H1 (cell line): ENCODE measurements around the gene CEP89. TPM values are rescaled to one million over a fixed set of nuclear protein-coding genes. Genes with fewer than 3 reads are reported as not detected.

Experiments
- CTCF ChIA-PET: fragments of 300-600 bp; sonication (Branson Sonifier 250); formaldehyde crosslinking; loops from one replicate; lab custom pipeline; 2021; ENCODE audit not compliant: partially characterized antibody; lab: Charles Lee
- POLR2A ChIA-PET: fragments of 300-600 bp; sonication (Branson Sonifier 250); formaldehyde crosslinking; loops from one replicate; lab custom pipeline; 2021; ENCODE audit warnings: inconsistent platforms; ENCODE audit not compliant: partially characterized antibody; lab: Charles Lee
- DNase-seq, 2 experiments: peaks; one replicate each; pipeline versions ENCODE4 v3.0.0 to v3.0.0-alpha.2; 2010 to 2022; ENCODE audit warnings: low spot score in 2 of 2, low read depth in 1 of 2, mixed read lengths in 1 of 2
- FAIRE-seq: peaks from 2 replicates; lab custom pipeline; 2011; peaks lifted over from hg19 to GRCh38; lab: Jason Lieb, UNC
- H2AFZ ChIP-seq: 2 replicates; pipeline ENCODE4 v1.8.1; 2012; ENCODE audit warnings: low read length, inconsistent platforms
- H2AK5ac ChIP-seq: 2 replicates; pipeline ENCODE4 v1.6.1; 2013; ENCODE audit warnings: low read depth, low read length
- H2BK120ac ChIP-seq: replicated peaks from 2 replicates; pipeline ENCODE3; 2013; ENCODE audit warnings: low read depth, low read length, inconsistent platforms
- H2BK12ac ChIP-seq: 2 replicates; pipeline ENCODE4 v1.6.1; 2013; ENCODE audit warnings: low read depth, low read length
- H2BK15ac ChIP-seq: 2 replicates; pipeline ENCODE4 v1.6.1; 2013; ENCODE audit warnings: low read length
- H2BK20ac ChIP-seq: 2 replicates; pipeline ENCODE4 v1.6.1; 2013; ENCODE audit warnings: low read length
- H2BK5ac ChIP-seq: 2 replicates; pipeline ENCODE4 v1.6.1; 2013; ENCODE audit warnings: low read depth, low read length
- H3K14ac ChIP-seq: 2 replicates; pipeline ENCODE4 v1.6.1; 2013; ENCODE audit warnings: inconsistent platforms; ENCODE audit not compliant: insufficient read length
- H3K18ac ChIP-seq: 2 replicates; pipeline ENCODE4 v1.6.1; 2013; ENCODE audit warnings: low read length; ENCODE audit errors: extremely low read depth
- H3K23ac ChIP-seq: 2 replicates; pipeline ENCODE4 v1.6.1; 2013; ENCODE audit warnings: inconsistent platforms; ENCODE audit not compliant: insufficient read length
- H3K23me2 ChIP-seq: 2 replicates; pipeline ENCODE4 v1.6.1; 2013; ENCODE audit warnings: low read depth, low read length
- H3K27ac ChIP-seq: 2 replicates; pipeline ENCODE4 v1.6.1; 2011; ENCODE audit warnings: low read depth, low read length, inconsistent platforms
- H3K27me3 ChIP-seq, 4 experiments: replicated peaks in 1 of 4; 1 replicate in 1 of 4; 2 replicates in 3 of 4; pipeline versions ENCODE4 v1.6.1 to v1.8.1; 2011 to 2013; ENCODE audit warnings: low read length in 3 of 4, mild to moderate bottlenecking in 3 of 4, inconsistent platforms in 2 of 4, mixed read lengths in 2 of 4, moderate library complexity in 1 of 4; ENCODE audit not compliant: control insufficient read depth in 3 of 4, insufficient read depth in 3 of 4; ENCODE audit errors: extremely low read depth in 1 of 4
- H3K36me3 ChIP-seq, 4 experiments: 2 replicates each; pipeline versions ENCODE4 v1.6.1 to v1.8.1; 2011 to 2013; ENCODE audit warnings: mild to moderate bottlenecking in 4 of 4, low read length in 3 of 4, moderate library complexity in 2 of 4, control low read depth in 1 of 4, inconsistent platforms in 1 of 4; ENCODE audit not compliant: insufficient read depth in 4 of 4, control insufficient read depth in 2 of 4
- H3K4ac ChIP-seq: replicated peaks from 2 replicates; pipeline ENCODE3; 2013; ENCODE audit warnings: low read length, low read depth, mixed read lengths, inconsistent platforms; ENCODE audit not compliant: insufficient read length
- H3K4me1 ChIP-seq, 4 experiments: replicated peaks in 1 of 4; 1 replicate in 1 of 4; 2 replicates in 3 of 4; pipeline versions ENCODE4 v1.6.1 to v1.8.1; 2011 to 2013; ENCODE audit warnings: low read length in 3 of 4, inconsistent platforms in 2 of 4, mixed read lengths in 1 of 4; ENCODE audit not compliant: insufficient read depth in 4 of 4, control insufficient read depth in 3 of 4
- H3K4me2 ChIP-seq, 2 experiments: 2 replicates each; pipeline versions ENCODE4 v1.6.1 to v1.8.1; 2011 to 2013; ENCODE audit warnings: low read depth in 2 of 2, low read length in 2 of 2, control low read depth in 1 of 2, inconsistent platforms in 1 of 2, mild to moderate bottlenecking in 1 of 2; ENCODE audit not compliant: insufficient read depth in 1 of 2
- H3K4me3 ChIP-seq, 4 experiments: fragments of 200-600, 300-600 bp in 1 of 4; sonication (generic), shearing (Covaris generic), sonication (Bioruptor Twin) in 1 of 4; 2 replicates each; pipeline versions ENCODE4 v1.5.1 to v1.8.1; 2011 to 2016; ENCODE audit warnings: low read length in 4 of 4, low read depth in 3 of 4, control low read depth in 2 of 4, inconsistent platforms in 2 of 4, mild to moderate bottlenecking in 2 of 4, mixed read lengths in 1 of 4, moderate library complexity in 1 of 4; ENCODE audit not compliant: insufficient read depth in 2 of 4; ENCODE audit errors: extremely low read depth in 1 of 4
- H3K56ac ChIP-seq: replicated peaks from 2 replicates; pipeline ENCODE3; 2013; ENCODE audit warnings: low read depth, mild to moderate bottlenecking, mixed read lengths, low read length, inconsistent platforms; ENCODE audit not compliant: insufficient read length
- H3K79me1 ChIP-seq: 2 replicates; pipeline ENCODE4 v1.6.1; 2013; ENCODE audit warnings: low read depth, low read length, control low read depth
- H3K79me2 ChIP-seq, 2 experiments: 2 replicates each; pipeline versions ENCODE4 v1.6.1 to v1.8.1; 2012 to 2013; ENCODE audit warnings: low read length in 2 of 2, mild to moderate bottlenecking in 2 of 2, inconsistent platforms in 1 of 2; ENCODE audit not compliant: insufficient read depth in 2 of 2, control insufficient read depth in 1 of 2
- H3K9ac ChIP-seq, 4 experiments: replicated peaks in 1 of 4; 1 replicate in 1 of 4; 2 replicates in 3 of 4; pipeline versions ENCODE4 v1.6.1 to v1.8.1; 2011 to 2013; ENCODE audit warnings: low read depth in 3 of 4, low read length in 3 of 4, control low read depth in 2 of 4, mild to moderate bottlenecking in 2 of 4, moderate library complexity in 2 of 4, inconsistent platforms in 1 of 4; ENCODE audit errors: extremely low read depth in 1 of 4
- H3K9me3 ChIP-seq, 2 experiments: 2 replicates each; pipeline versions ENCODE4 v1.6.1 to v1.8.1; 2012 to 2013; ENCODE audit warnings: mild to moderate bottlenecking in 2 of 2, moderate library complexity in 2 of 2, control low read depth in 1 of 2, inconsistent platforms in 1 of 2, low read depth in 1 of 2, low read length in 1 of 2, mixed read lengths in 1 of 2; ENCODE audit not compliant: insufficient read depth in 2 of 2
- H4K20me1 ChIP-seq, 2 experiments: replicated peaks in 1 of 2; 2 replicates each; pipeline versions ENCODE3 to v1.8.1; 2011 to 2013; ENCODE audit warnings: inconsistent platforms in 2 of 2, low read length in 2 of 2, mild to moderate bottlenecking in 1 of 2; ENCODE audit not compliant: insufficient read depth in 2 of 2, control insufficient read depth in 1 of 2
- H4K5ac ChIP-seq: 2 replicates; pipeline ENCODE4 v1.6.1; 2013; ENCODE audit warnings: low read length, low read depth, mixed read lengths, inconsistent platforms; ENCODE audit not compliant: insufficient read length
- H4K8ac ChIP-seq: 2 replicates; pipeline ENCODE4 v1.8.0; 2013; ENCODE audit warnings: mild to moderate bottlenecking, moderate library complexity, low read length, inconsistent platforms; ENCODE audit not compliant: insufficient read depth; ENCODE audit errors: extremely low read depth
- H4K91ac ChIP-seq: replicated peaks from 2 replicates; pipeline ENCODE3; 2013; ENCODE audit warnings: low read length, mixed read lengths, inconsistent platforms; ENCODE audit not compliant: insufficient read length
- CTCF ChIP-seq, 3 experiments: IDR thresholded peaks; 1 replicate in 2 of 3; 2 replicates in 1 of 3; pipeline versions ENCODE4 v1.5.1 to v1.6.1; 2011; ENCODE audit warnings: low read length in 3 of 3, mild to moderate bottlenecking in 3 of 3, inconsistent platforms in 2 of 3, low read depth in 1 of 3, moderate library complexity in 1 of 3; ENCODE audit not compliant: insufficient read depth in 1 of 3; ENCODE audit errors: control extremely low read depth in 1 of 3
- FOSL1 ChIP-seq: IDR thresholded peaks from 2 replicates; pipeline ENCODE4 v1.6.1; 2011; ENCODE audit warnings: mild to moderate bottlenecking, low read depth, low read length, moderate library complexity; ENCODE audit not compliant: insufficient read depth
- JUND ChIP-seq: IDR thresholded peaks from 2 replicates; pipeline ENCODE4 v1.6.1; 2011; ENCODE audit warnings: mild to moderate bottlenecking, improper control_type of control experiment, low read length
- POLR2A ChIP-seq, 2 experiments: IDR thresholded peaks; 1 replicate in 1 of 2; 2 replicates in 1 of 2; pipeline ENCODE4 v1.6.1; 2011; ENCODE audit warnings: low read depth in 2 of 2, low read length in 2 of 2, mild to moderate bottlenecking in 2 of 2; ENCODE audit errors: control extremely low read depth in 1 of 2
- RAD21 ChIP-seq, 2 experiments: IDR thresholded peaks in 1 of 2; conservative IDR thresholded peaks in 1 of 2; 2 replicates each; pipeline ENCODE4 v1.6.1; 2011; ENCODE audit warnings: low read depth in 2 of 2, low read length in 2 of 2, improper control_type of control experiment in 1 of 2, inconsistent platforms in 1 of 2, mild to moderate bottlenecking in 1 of 2, moderate library complexity in 1 of 2
- WGBS, 2 experiments: shearing (Covaris generic) in 1 of 2; methylation state at CpG; one replicate each; pipeline versions ENCODE4 v1.1.6 to v1.1.7; 2013 to 2015; ENCODE audit warnings: low lambda C conversion rate in 2 of 2, mixed read lengths in 2 of 2, inconsistent platforms in 1 of 2, low coverage in 1 of 2, missing lambda C conversion rate in 1 of 2; ENCODE audit not compliant: insufficient replicate concordance in 2 of 2, insufficient coverage in 1 of 2, insufficient read length in 1 of 2; ENCODE audit errors: extremely low coverage in 1 of 2, missing lambda C conversion rate in 1 of 2; 5-methylcytosine and 5-hydroxymethylcytosine counted together
- polyA plus RNA-seq, 7 experiments: library from polyadenylated mRNA; depleted of rRNA in 3 of 7; stranded (reverse) in 5 of 7; unstranded in 2 of 7; fragments of >200 nt in 5 of 7; fragments of 200-250 nt in 2 of 7; gene quantifications; 1 replicate in 5 of 7; 2 replicates in 1 of 7; 4 replicates in 1 of 7; pipeline versions ENCODE4 v1.2.1 to v1.2.3, GENCODE V29; 2011 to 2013; ENCODE audit warnings: missing spikeins in 2 of 7, mixed read lengths in 2 of 7
- total RNA-seq: library from RNA; stranded (reverse); fragmentation: NEBNext Ultra II Directional; extraction: Animal tissue kit (Norgen Biotek cat#: 25700); gene quantifications from 2 replicates; pipeline ENCODE4 v1.2.1, GENCODE V29; 2021

The CEP89 gene
- total and polyA plus RNA-seq, 2 of the 8 experiments (the other 6 are each of a cell fraction or from before 2014, with no cell fraction given): 23.0 to 23.6 TPM

- H3K56ac ChIP-seq: no peak overlapping the region
- no peaks in the 10 kb centered on the region for H3K23me2 ChIP-seq
- POLR2A ChIA-PET: interaction anchor here (0.6 kb wide), 1 partner anchor 178 kb away, joined by 3 read pairs; no protein-coding TSS in a partner anchor
- no peak overlapping the region for H4K5ac ChIP-seq
- 92% methylated on average over 12 of the region's 12 CpGs; no CpG with 5 or more reads in 1 of the 2 experiments for whole genome bisulfite sequencing, 2 experiments
- H2BK120ac ChIP-seq: no peak overlapping the region
- no peak overlapping the region for H3K27ac ChIP-seq
- no peak overlapping the region for H2BK12ac ChIP-seq
- no peak overlapping the region for H3K9ac ChIP-seq
- H2BK20ac ChIP-seq: no peak overlapping the region
- H3K4me2 ChIP-seq: no peak overlapping the region
- no peak overlapping the region for H2BK15ac ChIP-seq
- no peak overlapping the region for H4K8ac ChIP-seq
- H3K27me3 ChIP-seq: no peaks in the 10 kb centered on the region
- H2AK5ac ChIP-seq: no peak overlapping the region
- no peak overlapping the region for H4K91ac ChIP-seq
- peak in 1 of 2 experiments; percentile 46 for DNase-seq
- H3K14ac ChIP-seq: no peak overlapping the region
- no peaks in the 10 kb centered on the region for H3K79me1 ChIP-seq
- no peaks in the 10 kb centered on the region for H4K20me1 ChIP-seq
- peaks cover 0 to 8% (median 3%) of the 10 kb centered on the region in 4 experiments; a peak in 6 of 7 replicates for H3K4me1 ChIP-seq
- H3K4ac ChIP-seq: no peak overlapping the region
- H2AFZ ChIP-seq: no peak overlapping the region
- no peaks in the 10 kb centered on the region for H3K36me3 ChIP-seq
- H3K79me2 ChIP-seq: no peaks in the 10 kb centered on the region
- CTCF ChIA-PET: no interaction called here
- H3K18ac ChIP-seq: no peak overlapping the region
- H2BK5ac ChIP-seq: no peak overlapping the region
- no peak for FAIRE-seq
- H3K4me3 ChIP-seq: no peak overlapping the region
- no peak overlapping the region for H3K23ac ChIP-seq
- no peaks in the 10 kb centered on the region for H3K9me3 ChIP-seq
- TF ChIP-seq FOSL1: no peak
- TF ChIP-seq CTCF (IDR thresholded peaks at IDR 0.05; ENCODE audit: control extremely low read depth in 1 of 3, insufficient read depth in 1 of 3, low read depth in 1 of 3, low read length in 3 of 3): peak in 2 of 3 experiments; percentile 3 to 11; a peak in 2 of 4 replicates
- TF ChIP-seq RAD21 (IDR thresholded peaks at IDR 0.05 in 1 of 2, conservative IDR thresholded peaks at IDR 0.05 in 1 of 2; ENCODE audit: low read depth in 2 of 2, low read length in 2 of 2): peak; percentile 17 to 42; a peak in 3 of 4 replicates
- no peak for TF ChIP-seq POLR2A (IDR thresholded peaks at IDR 0.05; ENCODE audit: control extremely low read depth in 1 of 2, low read depth in 2 of 2, low read length in 2 of 2)
- TF ChIP-seq JUND: no peak
These were observed 100.7 kb downstream of the CEP89 start for GRCh38 chr19:32870981-32871451.
